Keratinocyte (primary cell): ENCODE results near the gene IL1A.

Experiments
- CTCF ChIP-seq, 3 experiments: IDR thresholded peaks in 1 of 3; conservative IDR thresholded peaks in 1 of 3; optimal IDR thresholded peaks in 1 of 3; 2 replicates in 2 of 3; 3 replicates in 1 of 3; pipeline versions ENCODE3 to v1.5.1; 2011; ENCODE audit warnings: low read length in 3 of 3, mild to moderate bottlenecking in 3 of 3, moderate library complexity in 2 of 3, control low read depth in 1 of 3, inconsistent platforms in 1 of 3; ENCODE audit not compliant: insufficient read depth in 2 of 3; ENCODE audit errors: extremely low read depth in 1 of 3
- EZH2 ChIP-seq: IDR thresholded peaks from one replicate; pipeline ENCODE4 v1.6.1; 2012; ENCODE audit warnings: inconsistent platforms, mild to moderate bottlenecking, low read length, moderate library complexity

GRCh38 chr2:112784199-112785189, at the start of gene IL1A:
- TF ChIP-seq CTCF (optimal IDR thresholded peaks at IDR 0.05 in 1 of 3, IDR thresholded peaks at IDR 0.05 in 1 of 3, conservative IDR thresholded peaks at IDR 0.05 in 1 of 3; ENCODE audit: extremely low read depth in 1 of 3, insufficient read depth in 2 of 3, low read length in 3 of 3) (no peak), EZH2 (no peak)
